Brain pericyte (primary cell): ENCODE results near the gene PLCH2.
"Not testable (repeated sequence)": the region's sequence is repeated elsewhere in the genome, so short reads cannot be mapped to it uniquely, and the experiment has no call there.

ENCODE experiments used
- DNase-seq: peaks from one replicate; pipeline ENCODE4 v3.0.0-alpha.2; 2012; ENCODE audit warnings: low read depth, low spot score

PLCH2 gene

DNA sequence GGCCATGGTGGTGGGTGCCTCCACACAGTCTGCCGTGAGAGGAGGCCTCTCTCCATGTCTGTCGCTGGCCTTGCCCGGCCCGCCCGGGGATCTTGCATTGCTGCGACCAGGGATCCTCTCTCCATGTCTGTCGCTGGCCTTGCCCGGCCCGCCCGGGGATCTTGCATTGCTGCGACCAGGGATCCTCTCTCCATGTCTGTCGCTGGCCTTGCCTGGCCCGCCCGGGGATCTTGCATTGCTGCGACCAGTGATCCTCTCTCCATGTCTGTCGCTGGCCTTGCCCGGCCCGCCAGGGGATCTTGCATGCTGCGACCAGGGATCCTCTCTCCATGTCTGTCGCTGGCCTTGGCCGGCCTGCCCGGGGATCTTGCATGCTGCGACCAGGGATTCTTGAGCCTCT is 35.7 kb upstream of the PLCH2 start:
- not testable (repeated sequence) for DNase-seq

DNA sequence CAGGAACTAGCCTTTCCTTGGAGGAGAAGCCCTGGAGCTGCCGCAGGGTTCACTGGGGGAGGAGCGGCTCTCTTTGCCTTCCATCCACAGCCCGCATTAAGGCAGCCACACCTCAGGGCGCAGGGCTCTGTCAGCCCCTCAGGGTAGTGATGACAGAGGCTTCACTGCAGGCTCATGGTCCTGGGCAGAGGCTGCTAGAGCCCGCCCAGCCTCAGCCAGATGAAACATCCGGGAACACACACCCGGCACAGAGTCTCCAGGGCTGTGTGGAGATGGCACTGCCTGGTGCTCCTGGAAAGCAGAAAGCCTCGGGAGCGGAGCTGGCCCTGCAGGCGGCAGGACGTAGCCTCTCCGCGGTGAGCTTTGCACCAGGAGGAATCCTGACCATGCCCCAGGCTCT is 34.3 kb upstream of the PLCH2 start:
- DNase-seq = no peak

DNA sequence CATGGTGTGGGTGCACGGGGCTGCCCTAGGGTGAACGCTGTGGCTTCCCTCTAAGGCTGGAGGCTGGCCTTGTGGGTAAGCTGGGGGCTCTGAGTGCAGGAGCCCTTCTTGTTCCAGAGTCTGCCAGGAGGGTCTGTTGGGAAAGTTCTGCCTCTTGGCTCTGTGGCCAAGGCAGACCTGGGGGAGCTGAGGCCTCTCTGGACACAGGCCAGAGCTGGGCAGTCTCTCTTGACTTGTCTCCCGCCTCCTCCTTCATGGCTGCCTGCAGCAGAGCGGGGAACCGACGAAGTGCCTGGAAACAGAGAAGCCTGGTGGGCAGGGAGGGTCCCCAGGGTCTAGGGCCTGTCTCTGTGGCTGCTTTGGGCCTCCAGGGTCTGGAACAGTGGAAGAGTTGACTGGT is 33.4 kb upstream of the PLCH2 start:
- no peak for DNase-seq

DNA sequence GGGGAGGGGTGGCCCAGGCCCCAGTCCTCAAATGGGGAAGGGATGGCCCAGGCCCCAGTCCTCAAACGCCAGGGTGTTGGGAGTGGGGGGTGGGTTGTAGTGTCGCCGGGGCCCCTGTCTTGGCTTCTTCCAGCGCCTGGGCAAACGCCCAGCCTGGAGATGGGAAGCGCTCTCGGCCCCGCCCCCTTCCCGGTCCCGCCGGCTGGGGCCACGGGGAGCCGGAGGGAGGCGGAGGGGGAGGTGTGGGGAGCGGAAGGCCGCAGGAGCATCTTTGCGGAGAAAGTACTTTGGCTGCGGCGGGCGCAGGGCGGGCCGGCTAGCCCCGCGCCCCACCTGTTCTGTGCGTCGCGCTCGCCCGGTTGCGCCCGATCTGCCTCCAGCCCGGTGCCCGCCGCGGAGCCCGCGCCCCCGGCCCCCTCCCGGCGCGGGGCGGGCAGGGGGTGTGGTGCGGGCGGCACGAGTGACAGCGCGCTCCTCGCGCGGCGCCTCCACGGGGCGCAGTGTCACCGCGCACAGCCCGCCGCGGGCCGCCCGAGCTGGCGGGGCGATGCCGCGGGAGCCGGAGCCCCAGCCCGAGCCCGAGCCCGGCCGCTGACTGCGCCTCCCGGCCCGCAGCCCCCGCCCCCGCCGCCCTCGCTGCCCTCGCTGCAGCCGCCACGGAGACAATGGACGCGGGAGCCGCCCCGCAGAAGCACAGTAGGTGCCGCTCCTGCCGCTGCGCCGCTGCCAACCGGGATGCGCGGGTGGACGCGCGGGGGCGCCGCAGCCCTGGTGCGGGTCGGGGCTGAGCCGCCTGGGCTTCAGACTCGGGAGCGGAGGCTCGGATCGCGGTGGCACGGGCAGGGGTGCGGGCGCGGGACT is 32.6 kb upstream of the PLCH2 start:
- no peak for DNase-seq

DNA sequence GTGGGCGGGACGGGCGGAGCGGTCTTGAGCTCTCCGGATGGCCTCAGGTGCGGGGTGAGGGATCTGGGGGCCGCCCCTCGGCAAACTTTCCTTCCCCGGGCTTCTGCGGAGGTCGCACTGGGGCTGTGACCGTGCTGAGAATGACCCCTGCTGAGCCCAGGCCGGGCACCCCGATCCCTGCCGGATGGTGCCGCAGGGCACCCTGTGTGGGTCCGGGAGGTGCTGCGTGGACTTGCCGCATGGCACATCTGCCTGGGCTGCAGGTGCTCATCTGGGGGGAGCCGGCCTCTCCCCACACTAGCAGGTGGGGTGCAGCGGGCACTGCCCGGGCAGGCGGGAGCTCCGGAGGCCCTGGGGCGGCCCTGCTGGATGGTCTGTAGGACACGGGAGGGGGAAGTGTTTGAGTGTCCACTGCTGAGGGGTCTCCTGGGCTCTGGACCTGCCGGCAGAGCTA is 31.9 kb upstream of the PLCH2 start:
- DNase-seq = no peak

DNA sequence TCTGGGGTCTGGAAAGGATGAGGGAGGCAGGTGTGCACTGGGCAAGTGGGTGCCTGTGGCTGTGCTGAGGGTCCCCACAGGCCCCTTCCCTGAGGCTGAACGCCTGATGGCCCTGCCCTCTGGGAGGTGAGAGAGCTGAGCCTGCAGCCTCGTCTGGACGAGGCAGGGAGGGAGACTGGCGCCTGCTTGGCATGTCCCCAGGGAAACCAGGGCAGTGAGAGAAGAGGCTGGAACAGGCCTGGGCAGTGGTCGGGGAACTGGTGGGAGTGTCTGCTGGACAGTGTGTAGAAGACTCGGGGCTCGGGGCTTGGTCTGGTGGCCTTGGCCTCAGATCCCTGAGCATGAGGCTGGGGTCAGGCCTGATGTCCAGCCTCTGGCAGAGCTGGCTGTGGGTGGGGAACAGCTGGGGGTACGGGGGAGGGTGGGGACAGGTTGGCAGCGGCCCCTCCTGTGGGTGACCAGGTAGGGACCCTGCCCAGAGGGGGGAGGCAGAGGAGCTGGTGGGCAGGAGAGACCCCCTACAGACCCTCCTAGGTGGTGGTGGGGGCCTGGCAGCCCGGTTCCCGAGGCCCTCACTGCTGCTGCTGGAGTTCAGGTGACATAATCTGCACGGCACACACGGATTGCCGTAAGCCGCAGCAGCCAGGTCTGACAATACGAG is 30.8 kb upstream of the PLCH2 start:
- DNase-seq = no peak

DNA sequence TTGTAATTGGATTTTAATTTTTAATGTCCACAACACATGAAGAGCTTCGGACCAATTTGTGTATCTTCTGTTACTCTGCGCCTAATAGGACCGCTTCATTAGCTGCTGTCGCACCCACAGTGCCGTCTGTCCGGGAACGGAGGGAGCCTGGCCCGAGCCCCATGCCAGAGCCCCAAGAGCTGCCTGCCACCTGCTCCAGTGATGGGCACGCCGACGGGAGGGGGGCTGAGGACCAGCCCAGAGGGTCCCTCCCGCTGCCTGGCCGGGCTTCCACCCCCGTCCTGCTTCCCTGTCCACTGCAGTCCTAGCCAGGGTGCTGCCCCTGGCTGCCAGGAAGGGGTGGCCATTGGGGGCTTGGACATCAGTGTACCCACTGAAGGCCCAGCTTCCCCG is 30.3 kb upstream of the PLCH2 start:
- DNase-seq = no peak

DNA sequence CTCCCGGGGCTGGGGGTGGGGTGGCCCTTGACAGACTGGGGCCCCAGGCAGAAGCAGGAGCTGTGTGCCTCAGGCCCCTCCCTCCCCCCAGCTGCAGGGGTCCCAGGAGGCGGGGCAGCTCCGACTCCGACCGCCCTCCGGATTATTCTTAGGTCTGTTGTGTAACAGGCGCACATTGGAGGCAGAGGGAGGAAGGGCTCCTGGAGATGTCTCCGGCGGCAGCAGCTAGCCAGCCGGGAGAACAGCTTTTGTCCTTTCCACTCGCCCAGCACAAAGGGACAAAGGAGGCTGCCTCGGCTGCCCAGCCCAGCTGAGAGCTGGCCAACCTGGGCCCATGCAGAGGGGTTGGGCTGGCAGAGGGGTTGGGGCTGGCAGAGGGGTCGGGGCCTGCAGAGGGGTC is 29.7 kb upstream of the PLCH2 start:
- no peak for DNase-seq

DNA sequence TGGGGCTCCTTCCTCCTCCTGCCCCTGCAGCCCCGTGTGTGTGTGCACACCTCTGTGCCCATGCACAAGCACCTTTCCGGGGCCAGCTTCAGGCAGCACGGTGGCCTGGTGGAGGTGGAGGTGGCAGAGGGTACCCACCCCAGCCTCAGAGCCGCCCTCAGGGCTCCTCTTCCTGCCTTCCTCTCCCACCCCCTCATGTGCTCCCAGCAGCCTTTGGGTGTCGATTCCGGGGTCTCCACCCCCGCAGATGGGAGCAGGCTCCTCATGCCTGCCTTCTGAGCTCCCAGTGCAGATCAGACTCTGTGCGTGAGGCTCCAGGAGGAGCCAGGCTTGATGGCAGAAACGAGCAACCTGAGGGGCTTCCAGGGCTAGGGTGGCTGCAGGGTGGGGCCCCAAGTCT is 29.2 kb upstream of the PLCH2 start:
- no peak for DNase-seq

DNA sequence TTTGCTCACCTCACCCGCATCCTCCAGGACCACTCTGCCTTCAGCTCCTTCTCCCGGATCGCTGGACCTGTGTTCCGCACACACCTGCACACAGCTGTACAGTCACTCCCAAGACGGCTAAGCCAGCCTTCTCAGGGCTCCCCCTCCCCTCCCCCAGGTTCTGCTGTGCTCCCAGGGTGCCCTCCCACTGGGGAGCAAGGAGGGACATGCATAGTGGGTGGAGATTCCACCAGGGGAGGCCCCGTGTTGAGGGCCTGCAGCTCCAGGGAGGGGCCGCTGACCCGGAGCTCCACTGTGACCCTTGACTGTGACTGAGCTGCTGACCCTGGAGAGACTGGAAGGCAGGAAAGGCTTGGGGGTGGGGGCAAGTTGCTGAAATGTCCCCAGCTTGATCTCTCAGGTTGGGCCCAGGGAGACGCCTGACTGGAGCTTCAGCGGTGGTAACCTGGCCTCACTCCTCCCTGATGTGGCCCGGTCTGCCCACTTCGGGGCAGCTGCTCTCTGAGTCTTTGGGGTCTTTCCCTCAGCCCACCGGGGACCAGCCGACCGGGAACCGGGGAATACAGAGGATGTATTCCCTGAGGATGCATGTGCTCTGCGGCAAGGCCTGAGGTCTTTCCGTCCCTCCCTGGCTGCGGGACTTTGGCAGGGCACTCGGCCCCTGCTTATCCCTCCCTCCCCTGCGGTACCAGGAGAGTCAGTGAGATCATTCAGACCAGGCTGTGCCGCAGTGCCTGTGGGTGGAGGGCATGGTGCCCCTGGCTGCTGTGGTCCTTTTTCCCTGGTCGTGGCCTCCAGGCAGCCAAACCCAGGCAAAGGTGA is 28.6 kb upstream of the PLCH2 start:
- no peak for DNase-seq

DNA sequence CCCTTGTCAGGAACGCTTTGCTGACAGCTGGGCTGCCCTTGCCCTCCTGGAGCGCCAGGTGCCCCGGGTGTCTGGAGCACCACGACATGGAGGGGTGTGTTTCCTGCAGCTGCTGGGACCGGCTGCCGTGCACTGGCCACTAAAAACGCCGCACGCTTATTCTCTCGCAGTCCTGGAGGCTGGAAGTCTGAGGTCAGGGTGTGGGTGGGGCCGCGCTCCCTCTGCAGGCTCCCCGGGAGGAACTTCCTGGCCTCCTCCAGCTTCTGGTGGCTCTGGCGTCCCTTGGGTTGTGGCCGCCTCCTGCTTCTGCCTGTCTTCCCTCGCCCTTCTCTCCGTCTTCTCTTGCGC is 28.0 kb upstream of the PLCH2 start:
- no peak for DNase-seq

DNA sequence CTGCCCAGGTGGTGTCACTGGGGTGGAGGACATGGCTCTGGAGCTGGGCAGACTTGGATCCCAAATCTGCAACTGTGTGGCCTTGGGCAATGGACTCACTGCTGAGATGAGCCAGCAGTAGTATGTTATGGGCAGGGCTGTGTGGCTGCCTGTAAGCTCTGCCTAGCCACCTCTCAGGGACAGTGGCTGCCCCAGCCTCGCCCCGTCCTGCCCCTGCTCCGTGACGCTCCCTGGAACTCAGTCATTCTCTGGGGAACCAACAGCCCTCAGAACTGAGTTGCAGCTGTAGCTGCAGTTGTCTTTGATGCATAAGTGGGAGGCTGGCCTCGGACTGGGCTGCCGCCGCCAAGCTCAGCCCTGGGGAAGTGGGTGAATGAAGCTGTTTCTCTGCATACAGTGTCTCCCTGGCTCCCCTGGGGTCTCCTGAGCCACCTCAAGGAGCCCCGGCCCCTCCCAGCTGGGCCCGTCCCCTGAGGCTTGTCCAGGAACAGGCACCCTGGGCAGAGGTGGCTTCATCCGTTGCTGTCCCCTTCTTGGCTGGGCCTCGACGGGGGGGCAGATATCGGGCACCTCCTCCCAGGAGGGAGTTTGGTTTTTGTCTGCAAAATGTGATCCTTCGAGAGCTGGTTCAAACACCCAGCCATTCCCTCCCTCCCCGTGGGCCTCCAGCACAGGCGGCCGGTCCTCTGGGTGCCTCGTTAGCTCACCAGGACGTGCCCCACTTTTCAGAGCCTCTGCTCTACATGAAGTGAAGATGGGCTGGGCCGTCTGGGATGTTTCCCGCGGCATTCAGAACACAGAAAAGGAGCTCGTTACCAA is 26.2 kb upstream of the PLCH2 start:
- DNase-seq = no peak

DNA sequence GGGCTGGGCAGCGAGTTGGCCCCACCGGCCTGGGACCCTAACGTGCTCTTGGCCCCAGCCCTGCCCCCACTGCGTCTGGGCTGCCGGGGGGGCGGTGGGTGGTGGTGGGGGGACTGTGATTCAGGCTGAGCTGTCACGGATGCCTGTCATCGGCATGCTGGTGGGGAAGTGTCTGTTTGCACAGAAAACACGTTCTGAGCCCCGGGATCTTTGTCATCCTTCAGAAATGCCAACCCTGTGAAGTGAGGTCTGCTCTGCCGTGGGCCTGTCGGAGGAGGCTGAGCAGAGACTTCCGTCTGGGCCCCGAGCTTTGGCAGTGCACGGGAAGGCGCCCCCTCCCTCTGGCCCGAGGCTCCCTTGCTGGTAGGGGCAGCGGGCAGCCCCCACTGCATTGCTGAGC is 24.3 kb upstream of the PLCH2 start:
- DNase-seq = no peak

DNA sequence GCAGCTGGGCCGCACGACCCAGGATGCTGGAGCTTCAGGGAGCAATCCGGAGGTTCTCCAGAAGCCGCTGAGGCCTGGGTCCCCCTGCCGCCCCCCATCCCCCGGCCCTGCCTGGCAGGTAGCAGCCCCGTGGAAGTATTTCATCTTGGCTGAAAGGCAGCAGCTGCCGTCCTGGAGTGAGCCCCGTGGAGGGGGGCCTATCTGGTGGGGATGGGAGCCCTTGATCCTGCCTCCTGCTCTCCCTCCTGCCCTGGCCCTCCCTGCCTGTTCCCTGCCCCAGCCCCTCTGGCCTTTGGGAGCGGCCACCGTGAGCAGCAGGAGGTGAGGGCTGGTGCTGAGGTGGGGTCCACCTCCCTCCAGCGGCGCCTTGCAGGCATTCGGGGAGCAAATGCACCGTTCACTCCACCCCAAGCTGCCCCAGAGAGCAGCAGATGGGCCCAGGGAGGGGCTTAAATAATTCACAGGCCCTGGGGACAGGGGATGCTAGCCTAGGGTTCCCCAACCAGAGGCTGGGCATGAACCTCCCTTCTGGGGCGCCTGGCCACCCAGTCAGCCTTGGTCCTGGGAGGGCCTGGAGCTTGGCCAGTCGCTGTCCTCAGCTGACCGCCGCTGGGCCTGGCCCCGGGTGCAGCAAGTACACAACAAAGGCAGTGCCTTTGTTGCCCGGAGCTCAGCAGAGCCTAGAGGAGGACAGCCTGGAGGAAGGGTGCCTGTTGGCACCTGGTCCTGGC is 23.7 kb upstream of the PLCH2 start:
- DNase-seq = no peak

DNA sequence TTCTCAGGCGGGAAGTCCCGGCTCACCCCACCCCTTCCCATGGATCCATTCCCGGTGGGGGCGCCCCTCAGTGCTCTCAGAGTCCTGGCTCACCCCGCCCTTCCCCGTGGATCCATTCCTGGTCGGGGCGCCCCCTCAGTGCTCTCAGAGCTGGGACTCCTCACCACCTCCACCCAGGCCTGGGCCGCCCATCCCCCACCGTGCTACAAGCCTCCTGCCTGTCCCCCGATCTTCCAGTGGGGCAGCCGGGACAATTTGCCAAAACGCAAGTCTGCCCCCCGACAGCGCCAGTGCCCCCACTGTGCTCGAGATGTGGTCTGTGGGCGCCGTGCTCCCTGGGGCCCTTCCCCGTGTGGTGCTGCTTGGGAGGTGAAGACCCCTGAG is 23.2 kb upstream of the PLCH2 start:
- DNase-seq = no peak

DNA sequence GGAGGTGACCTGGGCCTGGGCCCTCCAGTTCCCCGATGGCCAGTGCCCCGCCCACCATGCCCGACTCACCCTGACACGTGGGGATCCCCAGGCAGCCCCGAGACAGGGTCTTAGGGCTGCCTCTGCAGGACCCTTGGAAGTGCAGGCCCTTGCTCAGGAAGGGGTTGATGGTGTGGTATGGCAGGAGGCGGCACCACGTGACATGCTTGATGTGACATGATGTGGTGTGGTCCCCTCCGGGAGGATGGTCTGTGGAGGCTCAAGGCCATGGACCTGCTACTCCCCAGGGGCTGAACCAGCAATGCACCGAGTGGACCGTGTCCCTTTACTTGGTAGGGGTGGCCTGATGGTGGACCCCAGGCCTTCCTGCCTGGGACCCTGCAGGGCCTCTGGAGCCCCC is 21.9 kb upstream of the PLCH2 start:
- no peak for DNase-seq

DNA sequence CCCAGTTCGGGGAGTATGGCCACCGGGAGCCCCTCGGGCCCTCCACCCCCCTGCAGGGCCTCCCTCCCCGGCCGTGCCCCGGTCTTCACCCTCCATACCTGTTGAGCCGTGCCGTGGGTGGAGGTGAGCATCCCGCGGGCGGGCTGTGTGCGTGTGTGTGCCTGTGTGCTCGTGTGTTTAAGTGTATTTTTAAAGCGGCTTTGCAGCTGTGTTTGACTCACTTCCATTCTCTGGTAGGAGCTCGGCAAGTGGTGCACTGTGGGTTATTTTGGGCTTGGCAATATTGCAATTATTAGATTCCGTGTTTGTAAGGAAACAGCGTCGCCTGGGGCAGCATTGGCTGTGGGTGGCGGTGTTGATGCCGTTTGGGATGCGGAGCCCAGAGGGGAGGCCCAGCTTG is 20.3 kb upstream of the PLCH2 start:
- no peak for DNase-seq

DNA sequence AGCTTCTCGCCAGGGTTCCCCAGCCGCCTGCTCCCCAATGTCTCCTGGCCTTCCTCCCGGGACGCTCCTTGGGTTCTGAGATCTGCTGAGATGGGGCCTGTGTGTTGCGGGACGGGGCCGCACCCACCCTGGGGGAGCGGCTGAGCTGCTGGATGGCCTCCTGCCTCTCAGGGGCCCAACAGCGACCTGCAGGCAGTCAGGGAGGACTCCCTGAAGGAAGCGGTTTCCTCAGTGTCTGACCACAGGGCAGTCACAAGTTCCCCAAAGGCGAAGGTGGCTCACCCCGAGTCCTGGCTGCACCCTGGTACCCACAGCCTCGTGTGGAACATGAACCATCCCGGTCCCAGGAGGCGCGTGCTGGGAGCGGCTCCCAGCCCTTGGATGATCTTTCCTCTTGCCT is 18.6 kb upstream of the PLCH2 start:
- no peak for DNase-seq

DNA sequence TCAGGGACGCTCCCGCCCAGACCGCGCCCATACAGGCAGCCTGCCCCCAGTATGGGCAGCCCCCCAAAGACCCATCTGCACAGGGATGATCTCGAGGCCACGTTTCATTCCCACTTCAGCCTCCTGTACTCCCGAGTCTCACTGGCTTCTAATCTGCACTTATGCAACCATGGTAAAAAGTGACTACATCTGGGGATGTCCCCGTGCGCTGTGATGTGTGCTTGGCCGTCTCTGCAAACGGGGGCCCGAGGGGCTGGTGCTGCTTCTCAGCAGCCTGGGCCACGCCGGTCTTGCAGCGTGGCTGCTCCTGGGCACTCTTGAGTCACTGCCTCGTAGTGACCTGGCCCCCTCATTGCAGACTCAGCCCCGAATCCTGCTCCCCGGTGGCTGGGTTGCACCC is 17.4 kb upstream of the PLCH2 start:
- DNase-seq = no peak

DNA sequence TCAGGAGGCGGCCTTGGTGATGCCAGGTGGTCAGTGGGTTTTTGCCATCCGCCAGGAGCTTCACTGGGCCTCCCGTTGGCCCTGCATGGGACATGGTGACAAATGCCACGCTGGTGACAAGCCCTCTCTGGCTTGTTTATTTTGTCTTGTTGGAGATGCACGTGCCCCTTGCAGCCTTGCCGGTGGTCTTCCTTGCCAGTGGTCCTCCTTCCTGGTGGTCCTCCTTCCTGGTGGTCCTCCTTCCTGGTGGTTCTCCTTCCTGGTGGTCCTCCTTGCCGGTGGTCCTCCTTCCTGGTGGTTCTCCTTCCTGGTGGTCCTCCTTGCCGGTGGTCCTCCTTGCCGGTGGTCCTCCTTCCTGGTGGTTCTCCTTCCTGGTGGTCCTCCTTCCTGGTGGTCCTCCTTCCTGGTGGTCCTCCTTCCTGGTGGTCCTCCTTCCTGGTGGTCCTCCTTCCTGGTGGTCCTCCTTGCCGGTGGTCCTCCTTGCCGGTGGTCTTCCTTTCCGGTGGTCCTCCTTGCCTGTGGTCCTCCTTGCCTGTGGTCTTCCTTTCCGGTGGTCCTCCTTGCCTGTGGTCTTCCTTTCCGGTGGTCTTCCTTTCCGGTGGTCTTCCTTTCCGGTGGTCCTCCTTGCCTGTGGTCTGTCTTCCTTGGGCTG is 16.9 kb upstream of the PLCH2 start:
- DNase-seq = not testable (repeated sequence)

DNA sequence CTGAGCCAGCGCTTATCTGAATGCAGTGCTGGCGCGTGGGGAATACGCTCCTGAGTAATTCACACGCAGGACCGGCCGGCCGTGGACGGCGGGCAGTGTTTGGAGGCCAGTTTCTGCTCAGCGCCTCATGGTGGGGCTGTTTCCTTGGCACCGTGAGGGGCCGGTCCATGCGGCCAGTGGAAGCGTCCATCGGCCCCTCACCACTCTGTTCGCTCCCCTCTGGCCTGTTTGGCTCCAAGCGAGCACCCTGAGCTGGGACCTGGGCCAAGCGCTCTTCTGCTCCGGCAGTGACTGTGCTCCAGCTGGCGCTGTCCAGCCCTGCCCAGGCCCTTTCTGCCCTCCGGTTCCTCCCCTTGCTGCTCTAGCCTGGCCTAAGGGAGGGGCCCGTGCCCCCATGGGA is 16.3 kb upstream of the PLCH2 start:
- DNase-seq = no peak
